Left forelimb (tissue), 1 donor: ENCODE data around the gene OXNAD1.

Experiments used
- DNase-seq: peaks from one replicate; pipeline ENCODE4 v3.0.0-alpha.2; 2018; ENCODE audit warnings: low spot score

OXNAD1 gene

DNA sequence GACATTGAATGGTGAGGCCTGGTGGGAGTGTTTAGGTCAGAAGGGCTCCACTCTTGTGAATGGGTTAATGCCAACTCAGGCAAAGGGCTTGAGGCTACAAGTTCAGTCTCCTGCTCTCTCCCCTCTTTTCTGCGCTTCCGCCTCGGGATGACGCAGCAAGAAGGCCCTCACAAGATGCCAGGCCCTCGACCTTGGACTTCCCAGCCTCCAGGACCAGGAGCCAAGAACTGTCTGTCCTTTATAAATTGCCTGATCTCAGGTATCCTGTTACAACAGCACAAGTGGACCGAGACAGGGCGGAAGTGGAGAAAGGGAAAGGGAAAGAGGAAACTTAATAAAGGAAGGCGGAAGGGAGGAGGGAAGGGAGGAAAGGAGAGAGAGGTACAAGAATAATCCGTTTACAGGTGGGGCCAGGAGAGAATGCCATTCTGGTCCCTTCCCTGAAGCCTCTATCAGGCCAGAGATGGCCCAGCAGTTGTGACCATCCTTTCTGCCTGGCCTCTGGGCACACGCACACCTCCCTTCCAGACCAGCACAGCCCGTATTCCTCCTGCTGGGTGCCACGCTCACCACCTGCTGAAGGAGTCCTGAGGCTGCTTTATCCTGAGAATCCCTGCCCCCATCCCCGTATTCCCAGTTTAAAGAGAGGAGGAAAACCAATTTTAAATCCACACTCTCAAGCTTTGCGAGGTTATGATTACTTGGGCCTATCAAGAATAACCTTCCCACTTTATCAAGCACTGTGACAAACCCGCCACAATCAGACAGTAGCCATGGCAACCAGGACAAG lies 64.2 kb downstream of the OXNAD1 start:
- no peak for DNase-seq

GRCh38 chr3:16329826-16330129 lies 64.8 kb downstream of the OXNAD1 start:
- no peak for DNase-seq

DNA sequence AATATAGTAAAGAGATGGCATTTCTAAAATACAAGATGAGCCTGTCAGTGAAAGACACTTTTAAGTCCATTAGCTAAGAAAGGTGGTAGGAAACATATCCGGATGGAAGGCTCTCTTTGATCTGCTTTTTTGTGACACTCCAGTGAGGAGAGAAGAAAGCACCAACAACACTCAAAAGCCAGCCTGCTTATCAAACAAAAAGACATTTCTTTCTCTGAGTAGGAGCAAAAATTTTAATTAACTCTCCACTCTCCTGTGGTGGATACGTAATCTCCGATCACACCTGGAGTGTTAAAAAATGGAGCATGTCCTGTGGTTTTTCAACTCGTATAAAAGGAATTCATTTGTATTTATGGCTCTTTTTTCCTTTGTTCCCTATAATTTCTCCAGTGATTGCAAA lies 65.3 kb downstream of the OXNAD1 start:
- DNase-seq: no peak

- DNase-seq: no peak
Observed at GRCh38 chr3:16331319-16331883, 66.4 kb downstream of the OXNAD1 start.

DNA sequence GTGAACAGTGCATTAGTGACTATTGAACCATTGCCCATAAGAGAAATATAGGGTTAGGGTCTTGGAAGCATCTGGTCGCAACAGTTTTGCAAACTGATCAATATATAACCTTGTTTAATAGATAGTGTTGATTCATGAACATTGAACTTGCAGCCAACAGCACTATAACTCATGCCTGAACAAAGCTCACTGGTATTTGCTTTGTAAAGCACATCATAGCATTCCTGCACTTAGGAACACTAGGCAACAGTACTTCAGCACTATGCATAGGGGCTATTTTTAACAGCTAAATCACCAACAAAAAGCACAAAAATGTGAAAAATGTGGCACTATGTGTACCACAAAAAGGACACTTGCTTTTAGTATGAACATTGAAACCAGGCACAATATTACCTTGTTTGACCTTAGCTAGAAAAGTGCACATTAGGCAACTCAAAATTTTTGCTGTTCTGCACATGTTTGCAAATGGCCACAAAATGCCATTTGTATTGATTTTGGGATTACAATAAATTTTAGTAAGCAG lies 68.0 kb downstream of the OXNAD1 start:
- DNase-seq: no peak

DNA sequence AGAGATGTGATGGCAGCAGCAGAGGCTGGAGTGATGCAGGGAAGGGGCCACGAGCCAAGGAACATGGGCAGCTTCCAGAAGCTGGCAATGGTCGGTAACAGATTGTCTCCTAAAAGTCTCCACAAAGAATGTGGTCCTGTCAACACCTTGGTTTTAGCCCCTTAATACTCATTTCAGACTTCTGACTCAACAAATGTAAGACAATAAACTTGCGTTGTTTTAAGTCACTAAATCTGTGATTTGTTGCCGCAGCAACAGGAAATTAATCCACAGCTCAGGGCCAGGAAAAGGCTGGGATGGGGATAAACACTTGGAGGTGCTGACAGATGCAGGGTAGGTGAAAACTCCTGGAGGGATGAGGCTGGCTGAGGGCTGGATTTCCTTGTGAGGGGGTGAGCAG lies 69.9 kb downstream of the OXNAD1 start:
- DNase-seq: no peak

GRCh38 chr3:16335333-16335732 lies 70.3 kb downstream of the OXNAD1 start:
- DNase-seq: no peak

- no peak for DNase-seq
Observed at GRCh38 chr3:16335772-16336645, 71.0 kb downstream of the OXNAD1 start.

DNA sequence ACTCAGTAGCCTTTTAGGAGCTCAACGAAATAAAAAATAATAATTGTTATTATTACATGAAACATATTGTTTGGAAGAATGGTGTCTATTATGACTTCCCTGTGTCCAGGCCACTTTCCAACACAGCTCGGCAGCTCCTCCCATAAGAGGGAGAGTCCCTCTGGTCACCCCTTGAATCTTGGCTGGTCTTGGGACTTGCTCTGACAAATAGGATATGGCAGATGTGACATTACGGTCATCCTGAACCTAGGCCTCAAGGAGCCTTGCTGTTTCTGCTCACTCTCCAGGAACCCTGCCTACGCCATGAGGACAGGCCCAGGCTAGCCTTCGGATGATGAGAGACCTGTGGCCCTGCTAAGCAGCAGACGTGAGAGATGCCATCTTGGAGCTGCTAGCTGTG lies 71.8 kb downstream of the OXNAD1 start:
- no peak for DNase-seq

DNA sequence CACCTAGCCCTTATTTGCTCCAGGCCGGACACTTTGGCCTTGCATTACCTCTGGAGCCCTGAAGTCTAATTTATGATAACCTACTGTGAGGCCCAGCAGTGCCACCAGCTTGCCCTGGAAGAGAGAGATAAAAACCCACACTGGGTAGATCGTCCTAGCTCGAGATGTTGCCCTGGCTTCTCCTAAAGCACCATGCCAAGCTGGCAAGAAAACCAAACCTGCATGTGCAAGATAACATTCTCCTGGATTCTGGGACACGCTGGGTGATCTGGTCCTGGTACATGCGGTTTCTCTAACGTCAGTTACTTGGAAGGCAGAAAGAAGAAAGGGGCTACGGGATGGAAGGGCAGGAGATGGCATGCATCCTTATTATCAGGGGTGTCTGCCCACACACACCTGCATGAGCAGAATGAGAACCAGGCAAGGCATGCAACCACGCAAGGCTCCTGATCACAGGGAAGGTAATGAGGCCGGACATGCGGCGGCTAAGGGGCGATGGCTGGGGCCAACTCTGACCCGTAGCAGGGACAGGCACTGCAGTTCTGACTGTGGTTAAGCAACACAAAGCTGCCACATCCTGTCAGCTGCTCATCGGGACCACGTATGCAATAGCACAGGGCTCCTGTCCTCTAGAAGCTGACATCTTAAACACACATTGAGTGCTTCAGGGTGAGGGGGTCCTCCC lies 73.0 kb downstream of the OXNAD1 start:
- no peak for DNase-seq

DNA sequence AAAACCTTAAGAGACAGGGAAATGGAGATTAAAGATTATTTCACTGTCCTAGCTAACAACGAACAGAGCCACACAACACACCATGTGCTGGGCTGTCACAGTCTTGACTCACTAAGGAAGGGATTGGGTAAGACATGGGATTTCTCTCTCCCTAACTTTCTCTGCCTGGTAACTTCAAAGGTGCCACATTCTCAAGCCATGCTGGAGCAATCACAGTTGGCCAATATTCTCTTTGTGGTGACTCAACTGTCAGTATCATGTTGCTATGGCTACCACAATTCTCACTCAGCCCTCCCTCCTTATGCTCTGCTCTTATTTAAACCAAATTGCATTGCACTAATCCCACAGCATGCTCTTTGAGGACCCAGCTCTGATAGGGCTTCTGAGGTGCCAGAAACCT lies 74.0 kb downstream of the OXNAD1 start:
- DNase-seq: no peak

GRCh38 chr3:16343101-16343500 lies 78.1 kb downstream of the OXNAD1 start:
- no peak for DNase-seq

DNA sequence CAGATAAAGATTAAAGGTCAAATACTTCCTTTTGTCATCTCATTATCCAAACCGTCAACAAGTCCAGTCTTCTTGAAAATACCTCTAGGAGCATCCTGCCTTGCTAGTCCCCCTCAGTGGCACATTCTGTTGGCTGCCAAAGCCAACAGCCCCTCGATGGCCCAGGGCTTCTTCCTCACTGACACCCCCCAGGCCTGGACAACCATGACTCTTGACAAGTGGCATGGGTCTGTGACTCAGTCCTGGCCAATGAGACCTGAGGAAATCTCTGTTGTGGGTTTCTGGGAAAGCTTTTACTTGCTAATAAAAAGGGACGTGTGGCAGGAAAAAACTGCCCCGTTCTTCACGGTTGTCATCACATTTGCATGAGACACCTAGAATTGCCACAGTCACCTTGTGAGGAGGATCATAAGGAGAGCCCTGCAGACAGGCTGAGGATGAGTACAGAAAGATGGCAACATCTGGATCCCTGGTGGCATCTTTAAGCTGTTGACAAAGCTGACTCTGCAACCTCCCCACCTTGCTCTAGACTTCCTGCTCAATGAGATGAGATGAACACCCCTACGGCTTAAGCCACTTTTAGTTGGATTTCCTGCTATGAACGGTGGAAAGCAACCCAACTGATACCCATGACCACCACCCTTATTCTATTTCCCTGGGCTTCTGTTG lies 81.5 kb downstream of the OXNAD1 start:
- no peak for DNase-seq

DNA sequence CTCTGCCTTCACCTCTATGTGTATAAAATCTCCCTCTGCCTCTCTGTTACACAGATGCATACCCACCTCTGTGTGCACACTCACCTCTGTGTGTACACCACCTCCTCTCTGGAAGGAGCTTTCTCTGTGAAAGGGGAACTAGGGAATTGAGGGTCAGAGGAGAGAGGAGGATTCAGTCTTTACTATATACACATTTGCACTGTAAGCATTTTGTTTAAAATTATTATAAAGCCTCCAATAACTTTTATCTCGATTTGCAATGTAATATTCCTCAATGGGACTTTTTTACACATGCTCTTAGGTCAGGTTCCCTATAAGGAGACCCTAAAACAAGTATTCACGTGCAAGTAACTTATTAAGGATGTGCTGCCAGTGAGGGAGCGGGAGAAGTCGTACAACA lies 82.5 kb downstream of the OXNAD1 start:
- DNase-seq: no peak

DNA sequence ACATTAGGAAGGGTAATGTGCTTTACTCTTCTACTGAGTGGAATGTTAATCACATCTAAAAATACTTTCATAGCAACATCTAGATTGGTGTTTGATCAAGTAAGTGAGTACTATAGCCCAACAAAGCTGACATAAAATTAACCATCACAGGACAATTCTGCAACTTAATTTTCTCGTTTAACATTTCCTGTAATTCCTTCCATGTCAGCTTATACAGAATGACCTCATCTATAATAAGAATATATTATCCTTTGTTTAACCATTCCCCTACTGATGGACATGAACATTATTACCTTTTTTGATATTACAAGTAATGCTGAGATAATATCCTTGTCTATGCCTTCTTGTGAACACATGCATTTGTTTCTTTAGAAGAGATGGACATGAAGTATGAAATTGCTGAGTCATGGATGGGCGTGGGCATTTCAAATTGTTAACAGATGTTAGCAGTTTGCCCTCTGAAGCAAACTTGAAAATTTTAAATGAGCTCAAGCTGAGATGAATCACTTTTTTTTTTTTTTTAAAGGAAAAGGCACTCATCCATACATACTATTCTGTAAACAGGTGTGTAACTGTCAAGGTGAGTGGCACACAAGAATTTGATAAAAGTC lies 85.1 kb downstream of the OXNAD1 start:
- DNase-seq: no peak

DNA sequence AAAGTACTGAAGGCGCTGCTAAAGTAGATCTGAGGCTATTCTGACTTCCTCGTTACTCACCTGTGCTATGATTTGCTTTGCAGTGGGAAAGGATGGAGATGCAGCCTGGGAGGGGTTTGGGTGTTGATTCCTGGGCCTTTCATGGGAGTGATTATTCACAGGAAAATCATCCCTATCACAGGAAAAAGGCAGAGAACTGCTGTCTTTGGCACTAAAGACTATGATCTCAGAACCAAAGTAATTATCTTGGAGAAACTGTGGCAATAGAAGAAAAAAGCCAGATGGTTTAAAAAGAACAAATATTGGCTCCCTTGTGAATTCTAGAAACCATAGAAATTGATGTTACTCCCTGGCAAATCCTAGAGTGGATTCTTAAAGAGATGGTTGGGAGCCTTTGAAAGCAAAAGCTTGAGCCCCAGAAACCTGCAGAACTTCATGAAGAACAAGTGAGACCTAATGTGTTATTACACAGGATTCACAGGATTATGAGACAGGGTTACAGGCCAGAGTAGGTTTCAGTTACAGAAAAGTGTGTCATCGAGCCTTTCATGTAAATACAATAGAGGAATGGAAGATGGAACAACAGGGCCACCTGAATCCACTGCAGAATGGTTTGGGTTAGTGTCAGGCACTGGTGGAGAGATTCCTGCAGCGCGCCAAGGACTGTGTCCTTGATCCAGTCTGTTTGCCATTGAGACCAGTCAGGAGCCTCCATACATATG lies 85.7 kb downstream of the OXNAD1 start:
- DNase-seq: no peak

DNA sequence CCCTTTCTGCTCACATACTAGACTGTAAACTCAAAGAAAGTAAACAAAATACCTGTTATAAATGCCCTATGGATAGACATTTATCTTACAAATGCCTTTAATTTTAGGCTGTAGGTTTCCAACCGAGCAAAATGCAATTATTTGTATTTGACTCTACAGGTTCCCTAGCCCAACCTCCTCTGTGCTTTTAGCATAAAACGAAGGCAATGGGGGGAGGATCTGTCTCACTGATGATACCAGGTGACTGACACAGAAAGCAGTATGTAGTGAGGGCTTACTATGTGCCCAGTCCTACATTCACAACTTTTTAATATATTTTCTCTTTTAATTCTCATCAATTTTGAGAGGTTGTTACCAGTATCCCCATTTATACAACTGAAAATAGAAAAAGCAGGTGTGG lies 87.4 kb downstream of the OXNAD1 start:
- no peak for DNase-seq

GRCh38 chr3:16354291-16354690 lies 89.3 kb downstream of the OXNAD1 start:
- DNase-seq: no peak
